GM19035 (cell line): ENCODE results near the gene TOMM5.

Experiments used
- ATAC-seq: cut with Tn5 transposase; IDR thresholded peaks from one replicate; pipeline ENCODE4 v1.9.1; 2021; ENCODE audit not compliant: unreplicated experiment

The TOMM5 gene

GRCh38 chr9:37592108-37592951 is at the start of gene TOMM5:
Gene TOMM5, minus strand, starts transcription at chr9:37592597. Its CDS starts 65 bp downstream, at chr9:37592532.
- peak; percentile 81 for ATAC-seq

GRCh38 chr9:37641331-37641730 is 48.9 kb upstream of the TOMM5 start:
- no peak for ATAC-seq

GRCh38 chr9:37640246-37640645 is 47.8 kb upstream of the TOMM5 start:
- no peak for ATAC-seq

- ATAC-seq: no peak
Measured at GRCh38 chr9:37639841-37640240, 47.4 kb upstream of the TOMM5 start.

GRCh38 chr9:37639109-37639762 is 46.8 kb upstream of the TOMM5 start:
- no peak for ATAC-seq

- no peak for ATAC-seq
Measured at GRCh38 chr9:37636511-37637448, 44.4 kb upstream of the TOMM5 start.

- no peak for ATAC-seq
Measured at GRCh38 chr9:37635808-37636207, 43.4 kb upstream of the TOMM5 start.

GRCh38 chr9:37632479-37632878 is 40.1 kb upstream of the TOMM5 start:
- ATAC-seq: no peak

- ATAC-seq: no peak
Measured at GRCh38 chr9:37626708-37627292, 34.4 kb upstream of the TOMM5 start.

GRCh38 chr9:37625758-37626147 is 33.4 kb upstream of the TOMM5 start:
- no peak for ATAC-seq

- no peak for ATAC-seq
Measured at GRCh38 chr9:37625036-37625757, 32.8 kb upstream of the TOMM5 start.

- no peak for ATAC-seq
Measured at GRCh38 chr9:37624073-37624472, 31.7 kb upstream of the TOMM5 start.

GRCh38 chr9:37623267-37623666 is 30.9 kb upstream of the TOMM5 start:
- no peak for ATAC-seq

GRCh38 chr9:37622462-37622861 is 30.1 kb upstream of the TOMM5 start:
- ATAC-seq: no peak

GRCh38 chr9:37621273-37622121 is 29.1 kb upstream of the TOMM5 start:
- no peak for ATAC-seq

- no peak for ATAC-seq
Measured at GRCh38 chr9:37620396-37620795, 28.0 kb upstream of the TOMM5 start.

GRCh38 chr9:37619806-37620205 is 27.4 kb upstream of the TOMM5 start:
- ATAC-seq: no peak

- ATAC-seq: no peak
Measured at GRCh38 chr9:37618817-37619216, 26.4 kb upstream of the TOMM5 start.

GRCh38 chr9:37617832-37618231 is 25.4 kb upstream of the TOMM5 start:
- ATAC-seq: no peak
